Keratinocyte (primary cell): ENCODE measurements around the gene MMUT.
"Not testable (repeated sequence)": the region's sequence is repeated elsewhere in the genome, so short reads cannot be mapped to it uniquely, and the experiment has no call there.

Source experiments
- CTCF ChIP-seq, 3 experiments: IDR thresholded peaks in 1 of 3; conservative IDR thresholded peaks in 1 of 3; optimal IDR thresholded peaks in 1 of 3; 2 replicates in 2 of 3; 3 replicates in 1 of 3; pipeline versions ENCODE3 to v1.5.1; 2011; ENCODE audit warnings: low read length in 3 of 3, mild to moderate bottlenecking in 3 of 3, moderate library complexity in 2 of 3, control low read depth in 1 of 3, inconsistent platforms in 1 of 3; ENCODE audit not compliant: insufficient read depth in 2 of 3; ENCODE audit errors: extremely low read depth in 1 of 3
- EZH2 ChIP-seq: IDR thresholded peaks from one replicate; pipeline ENCODE4 v1.6.1; 2012; ENCODE audit warnings: inconsistent platforms, mild to moderate bottlenecking, low read length, moderate library complexity

GRCh38 chr6:49476564-49476963 is 13.5 kb upstream of the MMUT start:
- not testable (repeated sequence) for TF ChIP-seq CTCF (optimal IDR thresholded peaks at IDR 0.05 in 1 of 3, IDR thresholded peaks at IDR 0.05 in 1 of 3, conservative IDR thresholded peaks at IDR 0.05 in 1 of 3; ENCODE audit: extremely low read depth in 1 of 3, insufficient read depth in 2 of 3, low read length in 3 of 3); EZH2
